AG09309 (cell line): ENCODE measurements around the gene TMEM125.

Experiments used
- DNase-seq: peaks from one replicate; pipeline ENCODE4 v3.0.0-alpha.2; 2010; ENCODE audit warnings: low read depth
- H3K4me3 ChIP-seq: 2 replicates; pipeline ENCODE4 v1.5.1; 2011; ENCODE audit warnings: mild to moderate bottlenecking, low read depth, low read length, moderate library complexity; ENCODE audit not compliant: control insufficient read depth
- TF ChIP-seq, protein P1 (sequence below): IDR thresholded peaks from 2 replicates; pipeline ENCODE4 v1.5.1; 2011; ENCODE audit warnings: mild to moderate bottlenecking, low read depth, low read length, inconsistent platforms; ENCODE audit not compliant: insufficient read depth, control insufficient read depth; ENCODE audit errors: missing control alignments

Gene TMEM125

DNA sequence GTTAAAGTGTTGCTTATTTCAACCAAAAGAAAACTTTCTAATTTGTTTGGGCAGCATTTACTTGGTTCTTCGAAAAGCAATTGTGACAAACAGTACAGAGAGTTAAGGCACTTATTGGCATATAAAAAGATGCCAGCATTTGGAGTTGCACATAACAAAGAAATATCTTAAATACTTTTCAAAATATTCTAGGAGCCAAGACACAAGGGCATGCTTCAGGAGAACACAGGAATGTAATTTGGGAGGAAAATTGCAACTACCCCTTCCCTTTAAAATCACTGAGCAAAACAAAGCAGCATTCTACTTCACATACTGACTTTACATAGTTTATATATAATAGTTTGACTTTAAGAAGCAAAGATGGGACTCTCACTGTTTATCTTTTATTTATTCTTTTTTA lies 26.4 kb downstream of the TMEM125 start:
- H3K4me3 ChIP-seq = no peak overlapping the region
- DNase-seq = no peak
- TF ChIP-seq, protein P1, sequence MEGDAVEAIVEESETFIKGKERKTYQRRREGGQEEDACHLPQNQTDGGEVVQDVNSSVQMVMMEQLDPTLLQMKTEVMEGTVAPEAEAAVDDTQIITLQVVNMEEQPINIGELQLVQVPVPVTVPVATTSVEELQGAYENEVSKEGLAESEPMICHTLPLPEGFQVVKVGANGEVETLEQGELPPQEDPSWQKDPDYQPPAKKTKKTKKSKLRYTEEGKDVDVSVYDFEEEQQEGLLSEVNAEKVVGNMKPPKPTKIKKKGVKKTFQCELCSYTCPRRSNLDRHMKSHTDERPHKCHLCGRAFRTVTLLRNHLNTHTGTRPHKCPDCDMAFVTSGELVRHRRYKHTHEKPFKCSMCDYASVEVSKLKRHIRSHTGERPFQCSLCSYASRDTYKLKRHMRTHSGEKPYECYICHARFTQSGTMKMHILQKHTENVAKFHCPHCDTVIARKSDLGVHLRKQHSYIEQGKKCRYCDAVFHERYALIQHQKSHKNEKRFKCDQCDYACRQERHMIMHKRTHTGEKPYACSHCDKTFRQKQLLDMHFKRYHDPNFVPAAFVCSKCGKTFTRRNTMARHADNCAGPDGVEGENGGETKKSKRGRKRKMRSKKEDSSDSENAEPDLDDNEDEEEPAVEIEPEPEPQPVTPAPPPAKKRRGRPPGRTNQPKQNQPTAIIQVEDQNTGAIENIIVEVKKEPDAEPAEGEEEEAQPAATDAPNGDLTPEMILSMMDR = no peak

DNA sequence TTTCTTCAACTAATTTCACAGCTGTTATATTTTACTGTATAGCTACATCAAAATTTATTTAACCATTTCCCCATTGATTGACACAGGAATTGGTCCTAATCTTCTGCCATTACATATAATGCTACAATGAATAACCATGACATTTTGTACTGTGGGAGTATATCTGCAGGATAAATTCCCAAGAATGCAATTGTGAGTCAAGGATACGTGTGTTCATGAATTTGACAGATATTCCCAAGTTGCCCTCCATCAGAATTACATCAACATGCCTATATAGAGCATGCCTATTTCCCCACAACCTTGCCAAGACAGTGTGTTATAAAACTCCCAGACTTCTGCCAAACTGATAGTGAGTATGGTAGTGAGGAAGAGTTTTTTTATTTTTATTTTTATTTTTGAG lies 28.3 kb downstream of the TMEM125 start:
- TF ChIP-seq, protein P1 = no peak
- DNase-seq = no peak
- H3K4me3 ChIP-seq = no peak overlapping the region

DNA sequence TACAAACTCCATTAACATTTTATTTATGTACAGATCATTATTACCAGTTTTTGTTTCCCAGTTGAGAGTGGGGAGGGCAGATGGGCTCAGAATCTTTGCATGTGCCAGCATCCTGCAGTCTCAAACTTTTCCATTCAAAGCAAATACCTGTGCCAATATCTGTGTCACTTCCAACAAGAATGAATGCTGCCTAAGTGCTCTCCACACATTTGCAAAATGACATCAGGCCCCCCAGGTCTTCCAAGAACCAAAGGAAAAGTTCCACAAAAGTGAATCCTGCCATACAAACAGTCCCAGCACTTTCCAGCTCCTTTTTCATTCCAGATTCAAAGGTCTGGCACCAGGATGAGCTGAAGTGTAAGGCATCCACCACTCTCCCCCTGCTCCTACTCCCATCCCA lies 29.3 kb downstream of the TMEM125 start:
- TF ChIP-seq, protein P1 = no peak
- no peak for DNase-seq
- no peak overlapping the region for H3K4me3 ChIP-seq

DNA sequence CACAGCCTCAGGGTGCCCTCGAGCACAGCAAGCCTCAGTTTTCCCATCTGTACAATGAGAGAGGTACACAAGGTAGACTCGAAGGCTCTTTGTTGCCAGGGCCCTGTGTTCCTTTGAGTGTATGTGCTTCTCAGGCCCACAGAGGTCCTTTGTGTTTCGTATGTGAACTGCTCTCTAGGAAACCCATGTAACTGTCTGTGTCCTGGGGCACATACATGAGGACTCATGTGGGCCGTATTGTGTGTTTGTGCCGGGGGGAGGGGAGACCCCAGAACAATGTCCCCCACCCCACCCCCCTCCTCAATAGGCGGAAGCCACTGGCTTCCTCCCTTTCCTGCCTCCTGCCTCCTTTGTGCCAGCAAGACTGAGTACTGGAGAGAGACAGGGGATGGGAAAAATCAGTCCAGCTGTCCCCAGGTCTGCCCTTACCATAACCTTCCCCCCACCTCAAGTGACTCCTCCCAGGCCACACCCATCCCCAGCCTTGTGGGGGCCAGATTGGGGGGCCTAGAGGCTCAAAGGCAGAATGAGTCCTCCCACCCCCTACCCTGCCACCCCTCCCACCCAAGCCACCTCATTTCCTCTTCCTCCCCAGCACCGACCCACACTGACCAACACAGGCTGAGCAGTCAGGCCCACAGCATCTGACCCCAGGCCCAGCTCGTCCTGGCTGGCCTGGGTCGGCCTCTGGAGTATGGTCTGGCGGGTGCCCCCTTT lies 30.8 kb downstream of the TMEM125 start, which contains the start of gene TIE1:
Gene TIE1, plus strand, starts transcription at position 605 of the 717 bp plus-strand sequence. Its CDS starts 90 bp downstream, at position 695.
- no peak for DNase-seq
- TF ChIP-seq, protein P1 = no peak
- H3K4me3 ChIP-seq = no peak within 1 kb of the TSS

DNA sequence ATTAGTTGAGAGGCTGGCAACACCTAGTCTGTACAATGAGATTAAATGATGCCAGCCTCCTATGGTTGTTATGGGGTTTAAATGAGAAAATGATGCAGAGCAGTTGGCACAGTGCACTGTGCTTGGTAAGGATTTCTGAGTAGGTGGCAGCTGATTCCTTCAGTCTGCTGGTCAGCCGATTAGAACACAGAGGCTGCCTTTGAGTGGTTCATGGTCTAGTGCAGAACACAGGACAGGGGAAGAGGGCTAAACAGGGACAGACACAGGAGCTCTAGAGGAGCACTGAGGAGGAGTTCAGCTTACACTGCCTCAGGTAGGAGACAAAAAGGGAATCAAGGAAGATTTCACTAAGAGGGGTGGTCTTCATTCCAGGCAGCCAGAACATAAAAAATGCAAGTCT lies 32.4 kb downstream of the TMEM125 start:
- no peak overlapping the region for H3K4me3 ChIP-seq
- TF ChIP-seq, protein P1 = no peak

DNA sequence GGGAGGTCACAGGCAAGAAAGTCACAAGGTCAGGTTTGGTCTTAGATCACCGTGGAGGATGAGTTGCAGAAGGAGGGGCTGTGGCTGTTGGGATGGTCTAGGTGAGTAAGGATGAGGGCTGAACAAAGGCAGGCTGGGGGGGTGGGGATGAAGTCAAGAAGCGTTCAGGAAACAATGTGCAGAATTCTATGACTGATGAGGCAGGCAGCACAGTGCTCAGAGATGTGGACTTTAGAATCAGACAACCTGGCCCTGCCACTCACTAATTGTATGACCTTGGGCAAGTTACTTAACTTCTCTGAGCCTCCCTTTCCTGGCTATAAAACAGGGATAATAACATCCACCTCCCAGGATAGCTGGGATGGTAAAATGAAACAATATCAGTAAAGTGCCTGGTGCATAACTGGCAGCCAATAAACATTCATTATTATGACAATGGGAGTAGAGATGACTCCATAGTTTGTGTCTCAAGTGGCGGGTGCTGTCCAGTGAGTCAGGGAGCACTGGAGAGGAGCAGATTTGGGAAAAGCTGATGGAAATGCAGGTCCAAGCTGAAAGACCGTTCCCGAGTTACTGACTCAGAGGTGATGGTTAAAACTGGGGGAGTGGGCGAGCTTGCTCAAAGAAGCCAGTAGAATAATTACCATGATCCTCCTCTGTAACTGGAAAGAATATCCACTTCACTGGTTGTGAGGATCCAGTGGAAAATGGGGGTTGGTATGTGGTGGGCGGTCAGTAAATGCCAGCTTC lies 33.1 kb downstream of the TMEM125 start:
- TF ChIP-seq, protein P1 = no peak
- no peak overlapping the region for H3K4me3 ChIP-seq
- no peak for DNase-seq

More for the DNA sequence above, 32.4 kb downstream of the TMEM125 start:
- DNase-seq = no peak
